Myometrial cell (primary cell): Measurements from ENCODE around the gene DSC1. TPM values are rescaled to one million over a fixed set of nuclear protein-coding genes. Genes with fewer than 3 reads are reported as not detected.

ENCODE experiments used
- total RNA-seq: library from RNA; depleted of rRNA; stranded (reverse); fragments of >200 nt; gene quantifications from 2 replicates; pipeline ENCODE4 v1.2.3, GENCODE V29; 2015

Gene DSC1, protein sequence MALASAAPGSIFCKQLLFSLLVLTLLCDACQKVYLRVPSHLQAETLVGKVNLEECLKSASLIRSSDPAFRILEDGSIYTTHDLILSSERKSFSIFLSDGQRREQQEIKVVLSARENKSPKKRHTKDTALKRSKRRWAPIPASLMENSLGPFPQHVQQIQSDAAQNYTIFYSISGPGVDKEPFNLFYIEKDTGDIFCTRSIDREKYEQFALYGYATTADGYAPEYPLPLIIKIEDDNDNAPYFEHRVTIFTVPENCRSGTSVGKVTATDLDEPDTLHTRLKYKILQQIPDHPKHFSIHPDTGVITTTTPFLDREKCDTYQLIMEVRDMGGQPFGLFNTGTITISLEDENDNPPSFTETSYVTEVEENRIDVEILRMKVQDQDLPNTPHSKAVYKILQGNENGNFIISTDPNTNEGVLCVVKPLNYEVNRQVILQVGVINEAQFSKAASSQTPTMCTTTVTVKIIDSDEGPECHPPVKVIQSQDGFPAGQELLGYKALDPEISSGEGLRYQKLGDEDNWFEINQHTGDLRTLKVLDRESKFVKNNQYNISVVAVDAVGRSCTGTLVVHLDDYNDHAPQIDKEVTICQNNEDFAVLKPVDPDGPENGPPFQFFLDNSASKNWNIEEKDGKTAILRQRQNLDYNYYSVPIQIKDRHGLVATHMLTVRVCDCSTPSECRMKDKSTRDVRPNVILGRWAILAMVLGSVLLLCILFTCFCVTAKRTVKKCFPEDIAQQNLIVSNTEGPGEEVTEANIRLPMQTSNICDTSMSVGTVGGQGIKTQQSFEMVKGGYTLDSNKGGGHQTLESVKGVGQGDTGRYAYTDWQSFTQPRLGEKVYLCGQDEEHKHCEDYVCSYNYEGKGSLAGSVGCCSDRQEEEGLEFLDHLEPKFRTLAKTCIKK
- not detected in 2 replicates for total RNA-seq

DNA sequence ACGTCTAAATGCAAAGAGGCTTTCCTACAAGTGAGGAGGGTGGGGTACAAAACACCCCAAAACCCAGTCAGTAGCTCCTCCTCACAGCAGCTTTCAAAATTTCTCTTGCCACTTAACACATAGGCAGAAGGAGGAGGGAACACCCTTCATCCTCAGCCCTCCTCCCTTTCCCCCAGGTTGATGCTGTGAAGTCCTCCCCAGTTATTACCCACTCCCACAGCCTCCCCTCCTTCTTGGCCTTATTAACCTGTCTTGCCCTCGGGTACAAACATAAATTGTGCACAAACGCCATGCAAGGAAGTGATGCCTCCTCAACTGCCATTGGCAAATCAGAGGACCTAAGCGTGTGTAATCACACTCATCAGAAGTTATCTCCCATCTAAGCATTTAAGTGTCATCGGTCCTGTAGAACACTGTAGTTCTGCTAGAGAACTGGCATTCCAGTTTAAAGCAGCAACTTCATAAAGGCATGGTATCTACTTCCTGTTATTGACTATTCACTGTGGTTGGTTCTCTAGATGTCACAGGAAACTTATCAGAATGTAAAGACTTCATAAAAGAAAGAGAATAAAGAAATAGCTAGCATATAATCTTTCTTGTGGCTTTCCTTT lies at the start of gene DSC1:
DSC1 (minus strand) TSS at position 32 of the 611 bp plus-strand sequence. CDS start 262 bp downstream, outside the sequence.

DNA sequence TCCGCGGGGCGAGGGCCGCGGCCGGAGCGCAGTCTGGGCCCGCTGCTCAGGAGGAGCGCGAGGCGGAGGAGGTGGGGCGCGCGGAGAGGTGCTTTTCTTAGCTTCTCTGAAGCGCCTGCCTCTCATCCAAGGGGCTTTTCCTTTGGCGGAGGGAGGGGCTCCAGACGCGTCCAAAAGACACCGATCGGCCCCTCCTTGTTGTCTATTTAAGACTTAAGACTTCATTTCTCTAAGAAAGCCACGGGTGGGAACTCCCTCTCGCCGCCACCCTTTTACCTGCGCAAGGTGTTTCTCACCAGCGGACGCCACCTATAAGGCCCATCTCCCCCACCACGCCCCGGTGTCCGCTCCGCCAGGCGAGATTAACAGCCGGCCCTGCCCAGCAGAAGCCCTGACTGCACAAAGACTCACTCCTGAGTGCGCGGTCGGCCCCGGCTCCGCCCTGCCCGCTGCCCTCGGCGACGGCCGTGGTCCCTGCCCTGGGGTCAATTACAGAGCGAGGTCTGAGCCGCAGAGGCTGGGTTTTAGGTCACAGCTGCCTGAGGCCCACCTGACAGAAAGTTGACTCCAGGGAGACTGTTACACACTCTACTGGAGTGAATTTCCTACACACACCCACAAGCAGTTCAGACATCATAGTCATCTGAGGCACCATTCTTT lies 60.5 kb downstream of the DSC1 start, which contains the start of gene DSC2:
DSC2 (minus strand) TSS at position 397 of the 660 bp plus-strand sequence. CDS start 450 bp downstream, outside the sequence.

Other genes with a start within 250 kb of the DSC1 start
- gene DSC3, start 120.1 kb downstream of the DSC1 start, total RNA-seq = 0.58 and 0.89 TPM in 2 replicates
- not detected in 2 replicates for gene DSC2, start 60.4 kb downstream of the DSC1 start, total RNA-seq
- not detected in 2 replicates for gene DSG1, start 155.3 kb upstream of the DSC1 start, total RNA-seq
- gene DSG4, start 213.9 kb upstream of the DSC1 start, total RNA-seq = not detected in 2 replicates